H9 (cell line): ENCODE data around the gene AKT1S1. TPM values are rescaled to one million over a fixed set of nuclear protein-coding genes. Genes with fewer than 3 reads are reported as not detected.

Experiments
- DNase-seq: peaks from one replicate; pipeline ENCODE4 v3.0.0-alpha.2; 2017
- H2AFZ ChIP-seq: one replicate; pipeline ENCODE4 v1.6.1; 2013; ENCODE audit warnings: mild to moderate bottlenecking, low read length, control low read depth, moderate library complexity
- H2AK5ac ChIP-seq: 2 replicates; pipeline ENCODE4 v1.6.1; 2013; ENCODE audit warnings: low read length, control low read depth, mixed read lengths; ENCODE audit not compliant: insufficient read length
- H2BK120ac ChIP-seq: one replicate; pipeline ENCODE4 v1.6.1; 2013; ENCODE audit warnings: low read depth, mild to moderate bottlenecking, low read length, control low read depth, inconsistent platforms; ENCODE audit not compliant: poor library complexity, severe bottlenecking
- H2BK12ac ChIP-seq: 2 replicates; pipeline ENCODE4 v1.6.1; 2013; ENCODE audit warnings: low read length, control low read depth, mixed read lengths, low read depth; ENCODE audit not compliant: insufficient read length
- H2BK15ac ChIP-seq: 2 replicates; pipeline ENCODE4 v1.6.1; 2013; ENCODE audit warnings: low read depth, low read length, control low read depth
- H2BK20ac ChIP-seq: one replicate; pipeline ENCODE4 v1.6.1; 2013; ENCODE audit warnings: low read depth, mild to moderate bottlenecking, low read length, control low read depth, inconsistent platforms; ENCODE audit not compliant: poor library complexity, severe bottlenecking
- H2BK5ac ChIP-seq: 2 replicates; pipeline ENCODE4 v1.6.1; 2013; ENCODE audit warnings: low read length, control low read depth, mixed read lengths; ENCODE audit not compliant: insufficient read length
- H3K14ac ChIP-seq: 2 replicates; pipeline ENCODE4 v1.6.1; 2013; ENCODE audit warnings: low read length, control low read depth; ENCODE audit not compliant: insufficient read depth
- H3K18ac ChIP-seq: 2 replicates; pipeline ENCODE4 v1.6.1; 2013; ENCODE audit warnings: low read depth, mild to moderate bottlenecking, mixed read lengths, low read length, control low read depth; ENCODE audit not compliant: insufficient read length
- H3K23ac ChIP-seq: 2 replicates; pipeline ENCODE4 v1.6.1; 2013; ENCODE audit warnings: low read length, control low read depth, mixed read lengths, low read depth; ENCODE audit not compliant: insufficient read length
- H3K23me2 ChIP-seq: 2 replicates; pipeline ENCODE4 v1.6.1; 2013; ENCODE audit warnings: low read depth, mild to moderate bottlenecking, mixed read lengths, low read length, control low read depth; ENCODE audit not compliant: insufficient read length, poor library complexity, severe bottlenecking
- H3K27ac ChIP-seq: 2 replicates; pipeline ENCODE4 v1.5.1; 2013; ENCODE audit warnings: low read length, control low read depth, mixed read lengths, low read depth; ENCODE audit not compliant: insufficient read length
- H3K27me3 ChIP-seq: 2 replicates; pipeline ENCODE4 v1.6.1; 2013; ENCODE audit warnings: low read length, control low read depth, inconsistent platforms; ENCODE audit not compliant: insufficient read depth
- H3K4ac ChIP-seq: 2 replicates; pipeline ENCODE4 v1.6.1; 2013; ENCODE audit warnings: low read depth, mild to moderate bottlenecking, control low read depth, inconsistent platforms, low read length, moderate library complexity
- H3K4me1 ChIP-seq: 2 replicates; pipeline ENCODE4 v1.6.1; 2013; ENCODE audit warnings: low read length, control low read depth, inconsistent platforms; ENCODE audit not compliant: insufficient read depth
- H3K4me2 ChIP-seq: 2 replicates; pipeline ENCODE4 v1.6.1; 2013; ENCODE audit warnings: low read length, control low read depth, mixed read lengths; ENCODE audit not compliant: insufficient read length, insufficient read depth
- H3K56ac ChIP-seq: 2 replicates; pipeline ENCODE4 v1.6.1; 2013; ENCODE audit warnings: low read depth, mild to moderate bottlenecking, mixed read lengths, low read length, control low read depth; ENCODE audit not compliant: insufficient read length
- H3K79me1 ChIP-seq: 2 replicates; pipeline ENCODE4 v1.6.1; 2013; ENCODE audit warnings: low read depth, mild to moderate bottlenecking, moderate library complexity, low read length, control low read depth, inconsistent platforms; ENCODE audit not compliant: insufficient read depth, poor library complexity, severe bottlenecking
- H3K79me2 ChIP-seq: 2 replicates; pipeline ENCODE4 v1.6.1; 2013; ENCODE audit warnings: low read length, control low read depth, inconsistent platforms; ENCODE audit not compliant: insufficient read depth
- H3K9ac ChIP-seq: 2 replicates; pipeline ENCODE4 v1.6.1; 2013; ENCODE audit warnings: low read length, control low read depth, mixed read lengths; ENCODE audit not compliant: insufficient read length; ENCODE audit errors: extremely low read depth
- H3K9me3 ChIP-seq: one replicate; pipeline ENCODE4 v1.6.1; 2013; ENCODE audit warnings: low read depth, low read length, inconsistent platforms; ENCODE audit not compliant: control insufficient read depth
- H3T11ph ChIP-seq: one replicate; pipeline ENCODE4 v1.6.1; 2013; ENCODE audit warnings: mild to moderate bottlenecking, low read length, control low read depth, inconsistent platforms
- H4K20me1 ChIP-seq: one replicate; pipeline ENCODE4 v1.6.1; 2013; ENCODE audit not compliant: control insufficient read depth, insufficient read length, insufficient read depth
- H4K5ac ChIP-seq: 2 replicates; pipeline ENCODE4 v1.6.1; 2013; ENCODE audit warnings: low read depth, mild to moderate bottlenecking, mixed read lengths, low read length, control low read depth; ENCODE audit not compliant: insufficient read length
- H4K8ac ChIP-seq: replicated peaks from 2 replicates; pipeline ENCODE4 v1.6.1; 2013; ENCODE audit warnings: low read length, control low read depth, mixed read lengths, low read depth; ENCODE audit not compliant: insufficient read length
- H4K91ac ChIP-seq: 2 replicates; pipeline ENCODE4 v1.6.1; 2013; ENCODE audit warnings: low read depth, mild to moderate bottlenecking, moderate library complexity, mixed read lengths, low read length, control low read depth; ENCODE audit not compliant: insufficient read length
- H3K27ac Mint-ChIP-seq, 3 experiments: 2 replicates in 2 of 3; 3 replicates in 1 of 3; pipeline ENCODE4 v1.8.0; 2020 to 2021; ENCODE audit warnings: mixed read lengths in 3 of 3, mild to moderate bottlenecking in 1 of 3, moderate library complexity in 1 of 3
- H3K27me3 Mint-ChIP-seq: 2 replicates; pipeline ENCODE4 v1.8.0; 2021; ENCODE audit warnings: low read depth, mild to moderate bottlenecking, moderate library complexity, mixed read lengths
- H3K36me3 Mint-ChIP-seq, 3 experiments: 2 replicates in 2 of 3; 3 replicates in 1 of 3; pipeline ENCODE4 v1.8.0; 2020 to 2021; ENCODE audit warnings: low read depth in 3 of 3, mixed read lengths in 3 of 3; ENCODE audit not compliant: insufficient read depth in 1 of 3
- H3K4me1 Mint-ChIP-seq, 2 experiments: 2 replicates each; pipeline ENCODE4 v1.8.0; 2020; ENCODE audit warnings: mixed read lengths in 2 of 2
- H3K4me3 Mint-ChIP-seq, 2 experiments: 2 replicates in 1 of 2; 3 replicates in 1 of 2; pipeline ENCODE4 v1.8.0; 2020 to 2021; ENCODE audit warnings: mild to moderate bottlenecking in 2 of 2, mixed read lengths in 2 of 2, moderate library complexity in 1 of 2
- H3K9me3 Mint-ChIP-seq, 2 experiments: 2 replicates in 1 of 2; 3 replicates in 1 of 2; pipeline ENCODE4 v1.8.0; 2020; ENCODE audit warnings: mild to moderate bottlenecking in 2 of 2, mixed read lengths in 2 of 2, moderate library complexity in 1 of 2
- WGBS: extraction: QIAGEN DNeasy Blood & Tissue Kit; methylation state at CpG from one replicate; pipeline ENCODE4 v1.1.7; 2013; ENCODE audit warnings: missing lambda C conversion rate, low lambda C conversion rate, mixed read lengths; ENCODE audit not compliant: insufficient read length; ENCODE audit errors: extremely low coverage; 5-methylcytosine and 5-hydroxymethylcytosine counted together
- total RNA-seq: library from RNA; stranded (reverse); gene quantifications from 2 replicates; pipeline ENCODE4 v1.2.1, GENCODE V29; 2021
- TF ChIP-seq, protein P1 (sequence below): fragments of 200-600 bp; sonication (generic); conservative IDR thresholded peaks from 3 replicates; pipeline ENCODE4 v1.8.0; 2021; ENCODE audit warnings: antibody characterized with exemption, mild to moderate bottlenecking

Gene AKT1S1
- total RNA-seq, 1 experiment from 2014 or later: 43.5 TPM

DNA sequence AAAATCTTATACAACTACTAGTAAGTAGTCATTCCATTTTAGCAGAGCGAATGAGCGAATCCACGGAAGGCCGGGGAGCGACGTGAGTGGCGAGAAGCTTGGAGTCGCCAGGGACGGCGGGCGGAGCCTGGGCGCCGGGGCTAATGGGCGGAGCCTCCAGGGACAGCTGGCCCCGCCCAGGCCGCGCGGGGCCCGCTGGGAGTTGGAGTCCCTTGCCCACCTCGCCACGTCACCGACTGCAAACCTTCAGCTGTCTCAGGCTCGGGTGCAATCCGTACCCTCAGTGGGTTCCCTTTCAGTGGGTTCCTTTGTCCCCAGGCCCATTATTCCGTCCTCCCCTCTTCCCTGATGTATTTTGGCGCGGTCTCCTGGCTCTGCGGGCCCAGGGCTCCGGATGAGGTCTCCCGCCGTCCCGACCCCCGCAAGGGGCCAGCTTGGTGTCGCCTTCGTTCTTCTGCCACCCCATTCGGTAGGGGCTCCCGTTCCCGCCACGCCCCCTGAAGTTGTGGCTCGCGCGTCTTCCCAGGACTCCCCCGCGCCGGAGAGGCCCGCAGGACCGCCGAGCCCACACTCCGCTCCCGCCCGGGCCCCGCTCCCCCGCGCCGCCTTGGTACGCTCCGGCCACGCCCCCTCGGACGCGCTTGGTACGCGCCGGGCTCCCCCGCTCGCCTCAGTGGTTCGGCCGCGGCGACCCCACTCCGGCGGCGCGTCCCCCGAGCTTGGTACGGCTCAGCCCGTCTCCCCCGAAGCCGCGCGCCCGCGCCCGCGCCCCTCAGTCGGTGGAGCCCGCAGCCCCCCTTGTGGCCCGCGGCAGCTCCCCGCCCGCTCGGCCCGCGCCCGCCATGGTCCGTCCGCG is 26.4 kb downstream of the AKT1S1 start, which contains the start of gene PTOV1:
Gene PTOV1, plus strand, starts transcription at position 673 of the 856 bp plus-strand sequence.
- H3K56ac ChIP-seq: no peak within 1 kb of the TSS
- H3K23ac ChIP-seq: no peak within 1 kb of the TSS
- peak; percentile 93 for DNase-seq
- H3K18ac ChIP-seq: peak within 1 kb of the TSS; percentile 80
- H4K20me1 ChIP-seq: peaks cover 3% of the 10 kb centered on the region
- H2BK15ac ChIP-seq: no peak within 1 kb of the TSS
- no peak within 1 kb of the TSS for H4K91ac ChIP-seq
- H3K14ac ChIP-seq: peak within 1 kb of the TSS; percentile 85; the same call in 1 of the 2 replicates
- Mint-ChIP-seq H3K27ac (peak within 1 kb of the TSS; percentile 91 to 96 (median 95)), H3K4me1 (peaks cover 22 to 27% of the 10 kb centered on the region in 2 experiments), H3K4me3 (peak within 1 kb of the TSS; percentile 81 to 90), H3K9me3 (peaks cover 0 to 4% of the 10 kb centered on the region in 2 experiments; a peak in 2 of 5 replicates), H3K27me3 (no peaks in the 10 kb centered on the region; the same call in none of the 2 replicates), H3K36me3 (peaks cover 30 to 43% (median 35%) of the 10 kb centered on the region in 3 experiments)
- H2BK20ac ChIP-seq: no peak within 1 kb of the TSS
- peaks cover 9% of the 10 kb centered on the region; the same call in 1 of the 2 replicates for H3K79me2 ChIP-seq
- no peaks in the 10 kb centered on the region for H3K9me3 ChIP-seq
- no peak within 1 kb of the TSS for H3K27ac ChIP-seq
- H4K5ac ChIP-seq: no peak within 1 kb of the TSS
- H3K4me2 ChIP-seq: peak within 1 kb of the TSS; percentile 90
- no peak within 1 kb of the TSS for H3T11ph ChIP-seq
- H3K4ac ChIP-seq: no peak within 1 kb of the TSS
- no peaks in the 10 kb centered on the region for H3K27me3 ChIP-seq
- H4K8ac ChIP-seq: no peak within 1 kb of the TSS
- H3K9ac ChIP-seq: peak within 1 kb of the TSS; percentile 66
- H2BK5ac ChIP-seq: no peak within 1 kb of the TSS
- H2BK12ac ChIP-seq: peak within 1 kb of the TSS; percentile 10
- WGBS: no CpG with 5 or more reads among the region's 98 CpGs
- H3K4me1 ChIP-seq: no peaks in the 10 kb centered on the region; the same call in 1 of the 2 replicates
- no peak within 1 kb of the TSS for H2AK5ac ChIP-seq
- H3K23me2 ChIP-seq: peaks cover 10% of the 10 kb centered on the region
- H3K79me1 ChIP-seq: peaks cover 11% of the 10 kb centered on the region
- TF ChIP-seq, protein P1, sequence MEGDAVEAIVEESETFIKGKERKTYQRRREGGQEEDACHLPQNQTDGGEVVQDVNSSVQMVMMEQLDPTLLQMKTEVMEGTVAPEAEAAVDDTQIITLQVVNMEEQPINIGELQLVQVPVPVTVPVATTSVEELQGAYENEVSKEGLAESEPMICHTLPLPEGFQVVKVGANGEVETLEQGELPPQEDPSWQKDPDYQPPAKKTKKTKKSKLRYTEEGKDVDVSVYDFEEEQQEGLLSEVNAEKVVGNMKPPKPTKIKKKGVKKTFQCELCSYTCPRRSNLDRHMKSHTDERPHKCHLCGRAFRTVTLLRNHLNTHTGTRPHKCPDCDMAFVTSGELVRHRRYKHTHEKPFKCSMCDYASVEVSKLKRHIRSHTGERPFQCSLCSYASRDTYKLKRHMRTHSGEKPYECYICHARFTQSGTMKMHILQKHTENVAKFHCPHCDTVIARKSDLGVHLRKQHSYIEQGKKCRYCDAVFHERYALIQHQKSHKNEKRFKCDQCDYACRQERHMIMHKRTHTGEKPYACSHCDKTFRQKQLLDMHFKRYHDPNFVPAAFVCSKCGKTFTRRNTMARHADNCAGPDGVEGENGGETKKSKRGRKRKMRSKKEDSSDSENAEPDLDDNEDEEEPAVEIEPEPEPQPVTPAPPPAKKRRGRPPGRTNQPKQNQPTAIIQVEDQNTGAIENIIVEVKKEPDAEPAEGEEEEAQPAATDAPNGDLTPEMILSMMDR: no peak
- H2AFZ ChIP-seq: no peak within 1 kb of the TSS
- H2BK120ac ChIP-seq: no peak within 1 kb of the TSS
